ENCODE data around the gene GCC1.

DNA sequence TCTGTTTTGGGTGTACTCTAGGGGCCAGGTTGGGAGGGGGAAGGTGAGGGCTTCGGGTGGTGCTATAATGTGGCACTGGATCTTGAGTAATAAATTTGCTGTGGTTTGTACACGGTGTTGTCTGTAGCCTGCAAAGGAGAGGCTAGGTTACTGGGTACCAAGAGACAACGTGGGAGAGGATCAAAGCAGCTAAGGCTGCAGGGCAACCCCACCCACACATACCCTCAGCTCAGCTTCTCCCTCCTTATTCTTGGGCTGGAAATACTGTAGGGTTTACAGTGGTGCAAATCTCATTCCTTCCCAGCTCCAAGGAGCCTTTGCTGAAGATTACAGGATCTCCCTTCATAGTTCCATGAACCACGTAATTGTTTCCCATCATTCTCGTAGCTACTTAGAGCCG is 6.2 kb upstream of the GCC1 start:
- TF ChIP-seq, protein P1, sequence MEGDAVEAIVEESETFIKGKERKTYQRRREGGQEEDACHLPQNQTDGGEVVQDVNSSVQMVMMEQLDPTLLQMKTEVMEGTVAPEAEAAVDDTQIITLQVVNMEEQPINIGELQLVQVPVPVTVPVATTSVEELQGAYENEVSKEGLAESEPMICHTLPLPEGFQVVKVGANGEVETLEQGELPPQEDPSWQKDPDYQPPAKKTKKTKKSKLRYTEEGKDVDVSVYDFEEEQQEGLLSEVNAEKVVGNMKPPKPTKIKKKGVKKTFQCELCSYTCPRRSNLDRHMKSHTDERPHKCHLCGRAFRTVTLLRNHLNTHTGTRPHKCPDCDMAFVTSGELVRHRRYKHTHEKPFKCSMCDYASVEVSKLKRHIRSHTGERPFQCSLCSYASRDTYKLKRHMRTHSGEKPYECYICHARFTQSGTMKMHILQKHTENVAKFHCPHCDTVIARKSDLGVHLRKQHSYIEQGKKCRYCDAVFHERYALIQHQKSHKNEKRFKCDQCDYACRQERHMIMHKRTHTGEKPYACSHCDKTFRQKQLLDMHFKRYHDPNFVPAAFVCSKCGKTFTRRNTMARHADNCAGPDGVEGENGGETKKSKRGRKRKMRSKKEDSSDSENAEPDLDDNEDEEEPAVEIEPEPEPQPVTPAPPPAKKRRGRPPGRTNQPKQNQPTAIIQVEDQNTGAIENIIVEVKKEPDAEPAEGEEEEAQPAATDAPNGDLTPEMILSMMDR (IDR thresholded peaks at IDR 0.05) = no peak
- no peak for TF ChIP-seq POLR2A (IDR thresholded peaks at IDR 0.05)

Measured in esophagus squamous epithelium (tissue), 4 donors.